K562 (cell line): Measurements from ENCODE around the gene CBX8. TPM values are rescaled to one million over a fixed set of nuclear protein-coding genes. Genes with fewer than 3 reads are reported as not detected.
A peak's percentile ranks its signal among the peaks of the same experiment; 100 is the strongest.

Experiments used
- AFF4 ChIP-seq: sonication (generic); formaldehyde crosslinking; IDR thresholded peaks from 2 replicates; pipeline ENCODE4 v1.8.0; 2023; ENCODE audit warnings: mild to moderate bottlenecking, missing genetic modification reagents
- BCL6 ChIP-seq: fragments of 250-450 bp; sonication (Bioruptor Pico); IDR thresholded peaks from 2 replicates; pipeline ENCODE4 v1.4.0; 2020
- CBX2 ChIP-seq: fragments of 200-600 bp; sonication (generic); IDR thresholded peaks from one replicate; pipeline ENCODE4 v1.6.1; 2012; ENCODE audit warnings: mild to moderate bottlenecking, low read length, inconsistent platforms; ENCODE audit not compliant: insufficient read depth, poor library complexity, severe bottlenecking
- EP300 ChIP-seq: IDR thresholded peaks from 2 replicates; pipeline ENCODE4 v1.6.1; 2012; ENCODE audit warnings: low read length, improper control_type of control experiment
- FOXA3 ChIP-seq, 2 experiments: fragments of 450-650 bp in 1 of 2; sonication (generic) in 1 of 2; formaldehyde crosslinking; IDR thresholded peaks in 1 of 2; conservative IDR thresholded peaks in 1 of 2; 2 replicates each; pipeline versions ENCODE4 v1.4.0 to v1.8.0; 2020 to 2022; ENCODE audit warnings: mild to moderate bottlenecking in 2 of 2, missing genetic modification reagents in 1 of 2
- GATAD2A ChIP-seq: fragments of 450-650 bp; IDR thresholded peaks from 2 replicates; pipeline ENCODE4 v1.6.1; 2017
- HDAC1 ChIP-seq, 2 experiments: fragments of 450-650 bp; IDR thresholded peaks; 2 replicates each; pipeline ENCODE4 v1.6.1; 2016 to 2017; ENCODE audit warnings: inconsistent platforms in 1 of 2, mild to moderate bottlenecking in 1 of 2, moderate library complexity in 1 of 2
- IFI16 ChIP-seq: fragments of 250-450 bp; sonication (Bioruptor Pico); IDR thresholded peaks from 2 replicates; pipeline ENCODE4 v2.1.2; 2022; ENCODE audit warnings: mild to moderate bottlenecking, inconsistent platforms
- IRF2 ChIP-seq: sonication (generic); formaldehyde crosslinking; IDR thresholded peaks from 2 replicates; pipeline ENCODE4 v1.8.1; 2022; ENCODE audit warnings: mild to moderate bottlenecking, missing genetic modification reagents
- KDM4B ChIP-seq, 2 experiments: fragments of 450-650 bp in 1 of 2; sonication (generic) in 1 of 2; IDR thresholded peaks; 2 replicates each; pipeline ENCODE4 v1.6.1; 2016 to 2017; ENCODE audit warnings: borderline replicate concordance in 2 of 2, antibody characterized with exemption in 1 of 2, low read depth in 1 of 2, mild to moderate bottlenecking in 1 of 2
- MAZ ChIP-seq, 2 experiments: fragments of 450-650 bp in 1 of 2; sonication (generic) in 1 of 2; formaldehyde crosslinking; IDR thresholded peaks in 1 of 2; conservative IDR thresholded peaks in 1 of 2; 2 replicates each; pipeline versions ENCODE4 v1.4.0 to v1.5.0; 2020; ENCODE audit warnings: mild to moderate bottlenecking in 1 of 2, missing genetic modification reagents in 1 of 2
- NCOA1 ChIP-seq: fragments of 450-650 bp; IDR thresholded peaks from 2 replicates; pipeline ENCODE4 v1.6.1; 2016; ENCODE audit warnings: low read depth
- NFIC ChIP-seq: fragments of 450-650 bp; IDR thresholded peaks from 2 replicates; pipeline ENCODE4 v1.6.1; 2017; ENCODE audit warnings: mild to moderate bottlenecking, inconsistent platforms
- PHB2 ChIP-seq: fragments of 450-650 bp; IDR thresholded peaks from 2 replicates; pipeline ENCODE4 v1.6.1; 2017; ENCODE audit warnings: low read depth
- POLR2G ChIP-seq: fragments of 200-400 bp; formaldehyde crosslinking; IDR thresholded peaks from 2 replicates; pipeline ENCODE4 v1.6.1; 2017; ENCODE audit warnings: low read depth, mild to moderate bottlenecking, antibody characterized with exemption, low read length, moderate library complexity
- RB1 ChIP-seq: fragments of 450-650 bp; IDR thresholded peaks from 2 replicates; pipeline ENCODE4 v1.6.1; 2017; ENCODE audit warnings: low read depth, mild to moderate bottlenecking
- RCOR1 ChIP-seq, 2 experiments: IDR thresholded peaks; 2 replicates each; pipeline ENCODE4 v1.6.1; 2012; ENCODE audit warnings: low read depth in 2 of 2, low read length in 2 of 2, borderline replicate concordance in 1 of 2, improper control_type of control experiment in 1 of 2
- TRIM24 ChIP-seq, 2 experiments: fragments of 450-650 bp; IDR thresholded peaks; 2 replicates each; pipeline ENCODE4 v1.6.1; 2016
- ZBED1 ChIP-seq: IDR thresholded peaks from 2 replicates; pipeline ENCODE4 v1.6.1; 2014
- ZNF140 ChIP-seq: fragments of 250-450 bp; sonication (Bioruptor Pico); IDR thresholded peaks from 2 replicates; pipeline ENCODE4 v1.8.0; 2021; ENCODE audit warnings: moderate library complexity, mild to moderate bottlenecking, inconsistent platforms
- polyA plus RNA-seq, 8 experiments: library from polyadenylated mRNA; depleted of rRNA in 4 of 8; stranded (reverse) in 5 of 8; unstranded in 3 of 8; fragments of >200 nt; fragmentation: Nextera tagmentation in 2 of 8; fragmentation: Illumina TruSeq in 1 of 8; extraction: Ambion mirVana in 2 of 8; extraction: Trizol in 1 of 8; gene quantifications; 2 replicates each; pipeline versions ENCODE4 v1.2.1 to v1.2.3, GENCODE V29; 2011 to 2014; ENCODE audit warnings: inconsistent platforms in 1 of 8, missing spikeins in 1 of 8
- total RNA-seq, 7 experiments: library from RNA; depleted of rRNA in 6 of 7; stranded (reverse); fragments of >200 nt in 6 of 7; fragmentation: Illumina TruSeq in 2 of 7; extraction: Trizol in 2 of 7; gene quantifications; 2 replicates each; pipeline versions ENCODE4 v1.2.1 to v1.2.3, GENCODE V29; 2011 to 2021; ENCODE audit warnings: low replicate concordance in 1 of 7
- TF ChIP-seq, protein P1 (sequence below): sonication (generic); formaldehyde crosslinking; IDR thresholded peaks from 2 replicates; pipeline ENCODE4 v1.8.0; 2022; ENCODE audit warnings: missing genetic modification reagents, mild to moderate bottlenecking, borderline replicate concordance
- TF ChIP-seq, protein P2 (sequence below): fragments of 450-650 bp; IDR thresholded peaks from 2 replicates; pipeline ENCODE4 v1.6.1; 2016; ENCODE audit warnings: missing biosample characterization, missing genetic modification characterization
- TF ChIP-seq, protein P3 (sequence below): fragments of 450-650 bp; IDR thresholded peaks from 2 replicates; pipeline ENCODE4 v1.6.1; 2016; ENCODE audit warnings: antibody characterized with exemption

The CBX8 gene
- total and polyA plus RNA-seq, 9 of the 15 experiments (the other 6 are each of a cell fraction or from before 2014, with no cell fraction given) = 0.08 to 11.9 (median 2.6) TPM

DNA sequence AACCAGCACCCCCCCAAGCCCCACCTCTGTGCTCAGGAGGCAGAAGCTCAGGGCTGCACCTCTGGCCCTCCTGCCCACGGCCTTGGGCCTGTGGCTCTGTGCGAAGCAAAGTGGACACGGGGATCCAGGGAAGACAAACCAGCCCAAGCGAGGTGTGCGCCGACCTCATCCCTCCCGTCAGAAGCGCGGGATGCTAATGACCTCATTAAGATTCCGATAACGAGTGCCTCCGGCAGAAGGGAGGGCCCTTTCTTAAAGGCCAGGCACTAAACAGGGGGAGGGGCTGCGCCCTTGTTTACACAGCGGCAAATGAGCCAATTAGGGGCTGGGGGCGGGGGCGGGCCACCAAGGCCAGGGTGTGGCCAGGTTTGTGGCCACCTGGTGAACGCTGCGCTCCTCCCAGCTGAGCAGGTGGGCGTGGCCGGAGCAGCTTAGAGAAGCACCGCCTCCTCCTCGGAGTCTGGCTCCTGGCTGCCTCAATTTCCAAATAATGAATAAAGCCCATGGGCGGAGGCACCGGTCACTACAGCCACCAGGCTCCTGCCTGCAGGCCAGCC, 39.2 kb upstream of the CBX8 start (continued):
- TF ChIP-seq EP300 (peak; percentile 19; the same call in 1 of the 2 replicates), MAZ (CRISPR knock-in tag; conservative IDR thresholded peaks at IDR 0.05 in 1 of 2, IDR thresholded peaks at IDR 0.05 in 1 of 2) (peak in 1 of 2 experiments; percentile 47; a peak in 1 of 4 replicates), NFIC (0 out of 2 replicates have a peak, but pooled peaks have one; percentile 28), PHB2 (no peak), IRF2 (CRISPR knock-in tag) (no peak), BCL6 (no peak), AFF4 (peak; percentile 73; the same call in 1 of the 2 replicates), ZBED1 (peak; percentile 43; the same call in 1 of the 2 replicates), CBX2 (no peak), POLR2G (peak; percentile 16), IFI16 (CRISPR knock-in tag) (no peak), RB1 (peak; percentile 36; the same call in 1 of the 2 replicates), NCOA1 (peak; percentile 51), RCOR1 (IDR thresholded peaks at IDR 0.05; ENCODE audit: borderline replicate concordance in 1 of 2, low read depth in 2 of 2, low read length in 2 of 2) (peak in 1 of 2 experiments; percentile 81; a peak in 2 of 4 replicates), FOXA3 (CRISPR knock-in tag; conservative IDR thresholded peaks at IDR 0.05 in 1 of 2, IDR thresholded peaks at IDR 0.05 in 1 of 2) (peak; percentile 100), KDM4B (IDR thresholded peaks at IDR 0.05; ENCODE audit: borderline replicate concordance in 2 of 2, low read depth in 1 of 2) (no peak), TRIM24 (IDR thresholded peaks at IDR 0.05) (0 out of 4 replicates have a peak, but pooled peaks of 1 of the 2 experiments have one; percentile 9), GATAD2A (no peak), HDAC1 (IDR thresholded peaks at IDR 0.05) (peak in 1 of 2 experiments; percentile 53; a peak in 2 of 4 replicates), ZNF140 (CRISPR knock-in tag) (no peak)
- TF ChIP-seq, protein P1, sequence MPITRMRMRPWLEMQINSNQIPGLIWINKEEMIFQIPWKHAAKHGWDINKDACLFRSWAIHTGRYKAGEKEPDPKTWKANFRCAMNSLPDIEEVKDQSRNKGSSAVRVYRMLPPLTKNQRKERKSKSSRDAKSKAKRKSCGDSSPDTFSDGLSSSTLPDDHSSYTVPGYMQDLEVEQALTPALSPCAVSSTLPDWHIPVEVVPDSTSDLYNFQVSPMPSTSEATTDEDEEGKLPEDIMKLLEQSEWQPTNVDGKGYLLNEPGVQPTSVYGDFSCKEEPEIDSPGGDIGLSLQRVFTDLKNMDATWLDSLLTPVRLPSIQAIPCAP (CRISPR knock-in tag) = no peak
- TF ChIP-seq, protein P2, sequence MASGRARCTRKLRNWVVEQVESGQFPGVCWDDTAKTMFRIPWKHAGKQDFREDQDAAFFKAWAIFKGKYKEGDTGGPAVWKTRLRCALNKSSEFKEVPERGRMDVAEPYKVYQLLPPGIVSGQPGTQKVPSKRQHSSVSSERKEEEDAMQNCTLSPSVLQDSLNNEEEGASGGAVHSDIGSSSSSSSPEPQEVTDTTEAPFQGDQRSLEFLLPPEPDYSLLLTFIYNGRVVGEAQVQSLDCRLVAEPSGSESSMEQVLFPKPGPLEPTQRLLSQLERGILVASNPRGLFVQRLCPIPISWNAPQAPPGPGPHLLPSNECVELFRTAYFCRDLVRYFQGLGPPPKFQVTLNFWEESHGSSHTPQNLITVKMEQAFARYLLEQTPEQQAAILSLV = no peak
- TF ChIP-seq, protein P3, sequence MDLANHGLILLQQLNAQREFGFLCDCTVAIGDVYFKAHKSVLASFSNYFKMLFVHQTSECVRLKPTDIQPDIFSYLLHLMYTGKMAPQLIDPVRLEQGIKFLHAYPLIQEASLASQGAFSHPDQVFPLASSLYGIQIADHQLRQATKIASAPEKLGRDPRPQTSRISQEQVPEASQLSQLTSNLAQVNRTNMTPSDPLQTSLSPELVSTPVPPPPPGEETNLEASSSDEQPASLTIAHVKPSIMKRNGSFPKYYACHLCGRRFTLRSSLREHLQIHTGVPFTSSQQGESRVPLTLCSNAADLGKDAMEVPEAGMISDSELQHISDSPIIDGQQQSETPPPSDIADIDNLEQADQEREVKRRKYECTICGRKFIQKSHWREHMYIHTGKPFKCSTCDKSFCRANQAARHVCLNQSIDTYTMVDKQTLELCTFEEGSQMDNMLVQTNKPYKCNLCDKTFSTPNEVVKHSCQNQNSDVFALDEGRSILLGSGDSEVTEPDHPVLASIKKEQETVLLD = peak; percentile 62
